Measurements from ENCODE around the gene NEK9. TPM values are rescaled to one million over a fixed set of nuclear protein-coding genes. Genes with fewer than 3 reads are reported as not detected.

Gene NEK9
- 29.3 and 48.1 TPM in 2 replicates for total RNA-seq

DNA sequence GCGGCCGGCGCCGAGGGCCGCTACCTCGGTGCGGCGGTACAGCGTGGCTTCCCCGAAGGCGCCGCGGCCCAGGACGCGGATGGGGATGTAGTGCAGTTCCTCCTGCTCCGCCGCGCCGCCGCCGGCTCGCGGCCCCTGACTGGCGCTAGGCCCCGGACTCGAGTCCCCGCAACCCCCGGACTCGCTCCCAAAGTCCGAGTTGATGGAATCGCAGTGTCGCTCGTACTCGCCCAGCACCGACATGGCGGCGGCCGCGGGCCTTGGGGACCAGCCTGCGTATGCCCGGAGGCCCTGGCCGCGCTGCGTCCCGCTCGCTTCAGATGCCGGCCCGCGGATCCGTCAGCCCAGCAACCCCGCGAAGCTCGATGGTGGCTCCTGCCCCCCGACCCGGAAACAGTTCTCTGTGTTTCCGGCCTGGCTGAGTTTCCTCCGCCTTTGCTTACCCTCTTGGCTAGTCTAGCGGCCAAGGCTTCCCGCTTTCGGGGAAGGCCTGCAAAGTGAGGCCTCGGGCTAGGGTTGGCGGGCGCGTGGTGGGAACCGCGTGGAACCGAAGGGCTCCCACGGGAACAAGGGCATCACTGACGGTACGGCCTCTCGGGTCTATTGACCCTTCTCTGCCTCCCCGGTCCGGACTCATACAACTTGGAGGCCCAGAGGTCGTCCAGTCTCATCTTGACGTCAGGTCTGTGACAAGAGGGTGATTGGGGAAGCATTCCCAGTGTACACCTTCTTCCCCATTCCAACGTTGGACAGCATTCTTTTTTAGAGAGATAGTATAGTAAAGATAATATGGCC lies at the start of gene NEK9:
Gene NEK9 (minus strand): TSS at position 370 of the 795 bp plus-strand sequence. CDS start 127 bp downstream, at position 243.

GRCh38 chr14:75176142-75176820 lies 49.4 kb upstream of the NEK9 start, which contains the start of gene TMED10:
Gene TMED10 (minus strand): TSS chr14:75176612. CDS start chr14:75176579, 33 bp downstream.

DNA sequence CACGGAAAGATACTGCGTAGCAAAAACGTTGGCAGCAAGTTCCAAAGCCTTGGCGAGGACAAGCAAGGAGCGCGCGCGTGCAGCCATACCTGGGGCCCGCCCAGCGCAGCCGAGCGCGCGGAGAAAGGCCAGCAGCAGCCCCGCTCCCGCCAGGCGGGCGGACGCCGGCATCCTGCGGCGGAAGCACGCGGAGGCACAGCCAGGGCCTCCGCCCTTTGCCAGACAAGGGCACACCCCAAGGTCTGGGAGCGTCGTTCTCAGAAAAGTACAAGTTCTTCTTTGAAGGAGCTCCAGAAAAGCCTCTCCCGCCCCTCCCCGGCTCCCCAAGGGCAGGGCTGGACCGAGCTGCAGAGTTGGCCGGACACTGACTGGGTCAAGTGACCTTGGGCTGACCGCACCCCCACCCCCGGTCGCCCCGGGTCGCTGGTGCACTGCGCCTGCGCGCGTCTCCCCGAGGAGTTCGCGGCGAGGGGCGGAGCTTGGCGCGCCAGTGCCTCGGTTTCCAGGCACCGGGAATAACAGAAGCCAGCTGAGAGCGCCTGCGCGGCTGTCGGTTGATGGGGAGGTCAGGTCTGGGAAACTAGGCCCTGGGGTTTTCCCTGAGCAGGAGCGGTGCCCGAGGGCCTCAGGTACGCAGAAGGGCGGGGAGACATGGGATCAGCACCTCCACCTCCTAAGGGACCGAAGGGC lies 57.6 kb downstream of the NEK9 start, which contains the start of gene ZC2HC1C:
Gene ZC2HC1C (plus strand): TSS at position 521 of the 690 bp plus-strand sequence. CDS start 933 bp downstream, outside the sequence.

GRCh38 chr14:75063491-75064204 lies 63.2 kb downstream of the NEK9 start, which contains the start of gene ACYP1:
Gene ACYP1 (minus strand): TSS chr14:75064024. CDS start chr14:75063553, 471 bp downstream.

GRCh38 chr14:75050852-75051555 lies 75.8 kb downstream of the NEK9 start, which contains the start of gene MLH3:
Gene MLH3 (minus strand): TSS chr14:75051467. CDS start chr14:75049655, 1,812 bp downstream.

Other genes starting within 250 kb of the NEK9 start
- gene DLST, start 245.1 kb downstream of the NEK9 start, total RNA-seq: 63.9 and 65.2 TPM in 2 replicates
- gene RPS6KL1, start 203.8 kb downstream of the NEK9 start, total RNA-seq: 2.1 TPM in 1 of 2 replicates, not detected in the other
- gene PGF, start 171.5 kb downstream of the NEK9 start, total RNA-seq: 14.6 and 24.5 TPM in 2 replicates
- 48.1 and 54.3 TPM in 2 replicates for gene EIF2B2, start 124.1 kb downstream of the NEK9 start, total RNA-seq
- gene MLH3, start 75.6 kb downstream of the NEK9 start, total RNA-seq: 9.8 and 16.0 TPM in 2 replicates
- gene ACYP1, start 63.0 kb downstream of the NEK9 start, total RNA-seq: 9.7 and 11.1 TPM in 2 replicates
- 0.39 and 3.8 TPM in 2 replicates for gene ZC2HC1C, start 57.4 kb downstream of the NEK9 start, total RNA-seq
- 266 and 308 TPM in 2 replicates for gene TMED10, start 49.6 kb upstream of the NEK9 start, total RNA-seq
- 99.3 and 179 TPM in 2 replicates for gene FOS, start 151.8 kb upstream of the NEK9 start, total RNA-seq

Measured in epithelial cell of alveolus of lung (primary cell).